Natural killer cell treated with Interleukin-12 subunit alpha and Interleukin-12 subunit beta and Interleukin-15 and Interleukin-18, amount 100 ng/mL, for 72 hours (primary cell): ENCODE measurements around the gene HOXA6. TPM values are rescaled to one million over a fixed set of nuclear protein-coding genes. Genes with fewer than 3 reads are reported as not detected.

Experiments
- ATAC-seq, 2 donors: fragments of 150-1000 bp; cut with Tn5 transposase in 1 of 2; sonication (Bioruptor Pico), chemical (Tn5 transposase) in 1 of 2; 2 replicates each; pipeline ENCODE4 v1.10.0; 2021
- DNase-seq: peaks from one replicate; pipeline ENCODE4 v3.0.0; 2022; ENCODE audit warnings: low spot score
- H3K27ac Mint-ChIP-seq, 2 donors: 1 replicate in 1 of 2; 2 replicates in 1 of 2; pipeline ENCODE4 v1.8.0; 2022; ENCODE audit warnings: mixed read lengths in 2 of 2, mild to moderate bottlenecking in 1 of 2, moderate library complexity in 1 of 2
- H3K27me3 Mint-ChIP-seq, 2 donors: 1 replicate in 1 of 2; 2 replicates in 1 of 2; pipeline ENCODE4 v1.8.0; 2022; ENCODE audit warnings: mixed read lengths in 2 of 2
- H3K36me3 Mint-ChIP-seq: one replicate; pipeline ENCODE4 v1.8.0; 2022; ENCODE audit warnings: mixed read lengths
- H3K4me1 Mint-ChIP-seq, 2 donors: 1 replicate in 1 of 2; 2 replicates in 1 of 2; pipeline ENCODE4 v1.8.0; 2022; ENCODE audit warnings: low read depth in 2 of 2, mixed read lengths in 2 of 2, mild to moderate bottlenecking in 1 of 2
- H3K4me3 Mint-ChIP-seq: one replicate; pipeline ENCODE4 v1.8.0; 2022; ENCODE audit warnings: mixed read lengths
- H3K9me3 Mint-ChIP-seq: 2 replicates; pipeline ENCODE4 v1.8.0; 2022; ENCODE audit warnings: mixed read lengths
- total RNA-seq, 2 donors: library from RNA; stranded (reverse); gene quantifications; one replicate each; pipeline ENCODE4 v1.2.3, GENCODE V29; 2022

The HOXA6 gene
- total RNA-seq, 2 donors from 2014 or later, result 0.81 TPM; not detected in 1

- H3K36me3 Mint-ChIP-seq, result no peaks in the 10 kb centered on the region
- peaks cover 23 to 31% of the 10 kb centered on the region in 2 donors for H3K27me3 Mint-ChIP-seq
- H3K4me3 Mint-ChIP-seq, result peak overlapping the region; percentile 26
- DNase-seq, result no peak
- peaks cover 9 to 17% of the 10 kb centered on the region in 2 donors for H3K4me1 Mint-ChIP-seq
- H3K9me3 Mint-ChIP-seq, result no peaks in the 10 kb centered on the region
- no peak overlapping the region for H3K27ac Mint-ChIP-seq
- ATAC-seq, result peak; percentile 75 to 80
Measured at GRCh38 chr7:27179503-27180430, 32.2 kb upstream of the HOXA6 start.

GRCh38 chr7:27179030-27179429 lies 31.5 kb upstream of the HOXA6 start:
- Mint-ChIP-seq H3K4me1 (peaks cover 6 to 16% of the 10 kb centered on the region in 2 donors), H3K27me3 (peaks cover 21 to 28% of the 10 kb centered on the region in 2 donors), H3K9me3 (no peaks in the 10 kb centered on the region), H3K4me3 (peak overlapping the region; percentile 26), H3K36me3 (no peaks in the 10 kb centered on the region), H3K27ac (no peak overlapping the region)
- no peak for ATAC-seq
- DNase-seq, result no peak

GRCh38 chr7:27178366-27178765 lies 30.8 kb upstream of the HOXA6 start:
- Mint-ChIP-seq H3K4me3 (no peak overlapping the region), H3K9me3 (no peaks in the 10 kb centered on the region), H3K27me3 (peaks cover 21 to 28% of the 10 kb centered on the region in 2 donors), H3K27ac (no peak overlapping the region), H3K4me1 (peaks cover 6 to 16% of the 10 kb centered on the region in 2 donors), H3K36me3 (no peaks in the 10 kb centered on the region)
- DNase-seq, result no peak
- no peak for ATAC-seq

- Mint-ChIP-seq H3K9me3 (no peaks in the 10 kb centered on the region), H3K27me3 (peaks cover 21 to 26% of the 10 kb centered on the region in 2 donors), H3K36me3 (no peaks in the 10 kb centered on the region), H3K4me1 (peaks cover 6 to 16% of the 10 kb centered on the region in 2 donors), H3K27ac (no peak overlapping the region), H3K4me3 (no peak overlapping the region)
- ATAC-seq (no peak), DNase-seq (no peak)
Measured at GRCh38 chr7:27177795-27178320, 30.3 kb upstream of the HOXA6 start.

- no peak overlapping the region for H3K4me3 Mint-ChIP-seq
Measured at GRCh38 chr7:27176962-27177794, 29.6 kb upstream of the HOXA6 start.

GRCh38 chr7:27176524-27176845 lies 28.9 kb upstream of the HOXA6 start:
- Mint-ChIP-seq H3K27me3 (peaks cover 27 to 33% of the 10 kb centered on the region in 2 donors), H3K4me1 (peaks cover 18 to 22% of the 10 kb centered on the region in 2 donors), H3K27ac (no peak overlapping the region), H3K36me3 (peaks cover 5% of the 10 kb centered on the region), H3K9me3 (no peaks in the 10 kb centered on the region), H3K4me3 (no peak overlapping the region)
- ATAC-seq, result no peak
- no peak for DNase-seq

More at GRCh38 chr7:27176962-27177794, 29.6 kb upstream of the HOXA6 start:
- DNase-seq (no peak), ATAC-seq (no peak)
- Mint-ChIP-seq H3K9me3 (no peaks in the 10 kb centered on the region), H3K36me3 (peaks cover under 1% of the 10 kb centered on the region), H3K4me1 (peaks cover 11 to 17% of the 10 kb centered on the region in 2 donors), H3K27me3 (peaks cover 21 to 26% of the 10 kb centered on the region in 2 donors), H3K27ac (no peak overlapping the region)

- no peak overlapping the region for H3K4me3 Mint-ChIP-seq
- no peaks in the 10 kb centered on the region for H3K9me3 Mint-ChIP-seq
- H3K36me3 Mint-ChIP-seq, result peaks cover 5% of the 10 kb centered on the region
- H3K27me3 Mint-ChIP-seq, result peaks cover 27 to 39% of the 10 kb centered on the region in 2 donors
- DNase-seq (no peak), ATAC-seq (no peak)
- no peak overlapping the region for H3K27ac Mint-ChIP-seq
- H3K4me1 Mint-ChIP-seq, result peaks cover 24% of the 10 kb centered on the region in 2 donors
Measured at GRCh38 chr7:27175626-27176523, 28.3 kb upstream of the HOXA6 start.

GRCh38 chr7:27174874-27175625 lies 27.5 kb upstream of the HOXA6 start:
- Mint-ChIP-seq H3K4me3 (peak overlapping the region; percentile 34), H3K36me3 (peaks cover 5% of the 10 kb centered on the region), H3K27ac (no peak overlapping the region)

GRCh38 chr7:27173956-27174873 lies 26.6 kb upstream of the HOXA6 start, which contains the start of gene HOXA10:
HOXA10 (minus strand) TSS chr7:27174320; CDS start chr7:27174306, 14 bp downstream.
- DNase-seq, result no peak

More at GRCh38 chr7:27174874-27175625, 27.5 kb upstream of the HOXA6 start:
- peaks cover 30 to 47% of the 10 kb centered on the region in 2 donors for H3K27me3 Mint-ChIP-seq
- DNase-seq, result no peak
- no peak for ATAC-seq
- H3K4me1 Mint-ChIP-seq, result peaks cover 21 to 32% of the 10 kb centered on the region in 2 donors
- H3K9me3 Mint-ChIP-seq, result no peaks in the 10 kb centered on the region

GRCh38 chr7:27173511-27173955 lies 26.0 kb upstream of the HOXA6 start:
- ATAC-seq (peak; percentile 82 to 88), DNase-seq (peak; percentile 72)
- Mint-ChIP-seq H3K36me3 (peaks cover 10% of the 10 kb centered on the region), H3K27me3 (peaks cover 31 to 43% of the 10 kb centered on the region in 2 donors), H3K27ac (no peak overlapping the region), H3K4me1 (peaks cover 19 to 31% of the 10 kb centered on the region in 2 donors), H3K9me3 (no peaks in the 10 kb centered on the region), H3K4me3 (peak overlapping the region; percentile 63)

More at GRCh38 chr7:27173956-27174873, 26.6 kb upstream of the HOXA6 start, which contains the start of gene HOXA10:
- Mint-ChIP-seq H3K27ac (no peak within 1 kb of the TSS), H3K27me3 (peaks cover 27 to 38% of the 10 kb centered on the region in 2 donors), H3K4me1 (peaks cover 15 to 26% of the 10 kb centered on the region in 2 donors), H3K4me3 (peak within 1 kb of the TSS; percentile 63), H3K36me3 (peaks cover 5% of the 10 kb centered on the region), H3K9me3 (no peaks in the 10 kb centered on the region)
- no peak for ATAC-seq

- Mint-ChIP-seq H3K4me3 (peak overlapping the region; percentile 63), H3K4me1 (peaks cover 21 to 32% of the 10 kb centered on the region in 2 donors), H3K36me3 (peaks cover 12% of the 10 kb centered on the region), H3K27ac (no peak overlapping the region), H3K27me3 (peaks cover 32 to 40% of the 10 kb centered on the region in 2 donors), H3K9me3 (no peaks in the 10 kb centered on the region)
- peak in 1 of 2 donors; percentile 20 for ATAC-seq
- no peak for DNase-seq
Measured at GRCh38 chr7:27172823-27173510, 25.4 kb upstream of the HOXA6 start.
